Gastrocnemius medialis (tissue), 4 donors: ENCODE results near the gene AKNA. TPM values are rescaled to one million over a fixed set of nuclear protein-coding genes. Genes with fewer than 3 reads are reported as not detected.

Experiments used
- ATAC-seq, 2 donors: fragments of 150-250 bp; one replicate each; pipeline ENCODE4 v1.9.1; 2016
- DNase-seq, 2 donors: peaks; one replicate each; pipeline ENCODE4 v3.0.0-alpha.2; 2019
- H3K27ac ChIP-seq, 4 donors: fragments of 200-600 bp; sonication (generic); 1 replicate in 1 of 4; 2 replicates in 3 of 4; pipeline ENCODE4 v1.5.1; 2016 to 2018; ENCODE audit warnings: mild to moderate bottlenecking in 2 of 4, moderate library complexity in 1 of 4
- H3K27me3 ChIP-seq, 3 donors: fragments of 200-600 bp; sonication (generic) in 2 of 3; 1 replicate in 1 of 3; 2 replicates in 2 of 3; pipeline versions ENCODE4 v1.5.1 to v1.6.0; 2016 to 2019; ENCODE audit warnings: mild to moderate bottlenecking in 1 of 3, moderate library complexity in 1 of 3
- H3K36me3 ChIP-seq, 2 donors: fragments of 200-600 bp; sonication (generic) in 1 of 2; one replicate each; pipeline ENCODE4 v1.5.1; 2017 to 2018
- H3K4me1 ChIP-seq, 2 donors: fragments of 200-600 bp; sonication (generic) in 1 of 2; one replicate each; pipeline ENCODE4 v1.5.1; 2016 to 2017; ENCODE audit warnings: mild to moderate bottlenecking in 2 of 2
- H3K4me3 ChIP-seq, 4 donors: fragments of 200-600 bp; sonication (generic) in 3 of 4; 1 replicate in 1 of 4; 2 replicates in 3 of 4; pipeline ENCODE4 v1.5.1; 2016 to 2019; ENCODE audit warnings: mild to moderate bottlenecking in 2 of 4
- H3K9me3 ChIP-seq, 3 donors: fragments of 200-600 bp; sonication (generic) in 2 of 3; 1 replicate in 1 of 3; 2 replicates in 2 of 3; pipeline ENCODE4 v1.5.1; 2016 to 2019
- POLR2A ChIP-seq, 2 donors: fragments of 450-650 bp; IDR thresholded peaks; one replicate each; pipeline ENCODE4 v1.6.1; 2017; ENCODE audit warnings: antibody characterized with exemption in 2 of 2, mild to moderate bottlenecking in 2 of 2, moderate library complexity in 2 of 2
- in situ Hi-C, 4 donors: fragments of 200-750 bp; cut with MboI; loops; one replicate each; pipeline versions ENCODE4 v1.15.0 to v1.8.0; 2017; ENCODE audit warnings: low sequenced_read_pairs in 4 of 4
- intact Hi-C: fragments of 100-400 bp; cut with DNase I; formaldehyde crosslinking; loops from one replicate; pipeline ENCODE4 v1.15.1; 2023; ENCODE audit warnings: low total_unique reads
- total RNA-seq, 4 donors: library from RNA; depleted of rRNA; stranded (reverse); fragments of >200 nt; gene quantifications; one replicate each; pipeline versions ENCODE4 v1.1.0 to v1.2.3, GENCODE V29; 2016
- TF ChIP-seq, protein P1 (sequence below), 5 experiments: fragments of 450-650 bp in 3 of 5; fragments of 200-600 bp in 2 of 5; sonication (generic) in 2 of 5; IDR thresholded peaks in 4 of 5; conservative IDR thresholded peaks in 1 of 5; 1 replicate in 4 of 5; 2 replicates in 1 of 5; pipeline ENCODE4 v1.5.1; 2016 to 2019; ENCODE audit warnings: antibody characterized with exemption in 5 of 5, mild to moderate bottlenecking in 3 of 5, moderate library complexity in 3 of 5

The AKNA gene
- total RNA-seq, 4 donors from 2014 or later: 2.8 to 5.7 (median 3.8) TPM

DNA sequence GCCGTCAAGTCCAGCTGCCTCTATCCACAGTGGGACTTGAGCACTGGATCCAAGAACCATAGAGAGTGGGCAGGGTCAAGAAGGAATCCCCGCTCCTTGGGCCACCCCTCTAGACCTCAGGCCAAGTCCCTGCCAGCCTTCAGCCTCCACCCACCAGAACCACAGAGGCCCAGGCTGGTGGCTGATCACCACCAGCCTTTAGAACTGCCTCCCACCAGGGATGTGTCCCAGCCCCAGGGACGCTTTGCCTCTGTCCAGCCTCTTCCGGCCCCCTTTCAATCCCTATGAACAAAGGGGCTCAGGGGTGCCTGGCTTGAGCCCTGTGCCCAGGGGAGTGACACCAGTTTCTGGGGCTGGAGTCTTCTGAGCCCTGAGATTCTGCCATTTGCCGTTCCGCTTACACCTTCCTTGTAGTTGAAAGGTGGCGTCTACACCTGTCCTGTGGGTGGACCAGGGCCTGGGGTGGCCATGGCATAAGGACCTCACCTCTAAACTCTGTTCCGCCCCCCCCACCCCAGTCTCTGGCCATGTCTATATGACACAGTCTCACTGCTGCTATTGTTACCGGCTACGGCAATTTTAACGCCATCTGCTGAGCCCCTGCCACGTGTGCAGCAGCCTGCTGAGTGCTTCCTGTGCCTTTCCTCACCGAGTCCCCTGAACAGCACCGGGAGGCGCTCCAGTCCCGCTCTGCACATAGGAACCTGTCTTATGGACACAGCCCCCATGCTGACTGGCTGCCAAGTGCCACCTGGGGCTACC lies 100.6 kb downstream of the AKNA start:
- Histone ChIP-seq H3K4me3 (no peak overlapping the region), H3K9me3 (no peaks in the 10 kb centered on the region), H3K27ac (no peak overlapping the region), H3K4me1 (no peaks in the 10 kb centered on the region), H3K27me3 (no peaks in the 10 kb centered on the region), H3K36me3 (no peaks in the 10 kb centered on the region)
- ATAC-seq: no peak
- peak in 1 of 2 donors; percentile 7 for DNase-seq
- TF ChIP-seq, protein P1, sequence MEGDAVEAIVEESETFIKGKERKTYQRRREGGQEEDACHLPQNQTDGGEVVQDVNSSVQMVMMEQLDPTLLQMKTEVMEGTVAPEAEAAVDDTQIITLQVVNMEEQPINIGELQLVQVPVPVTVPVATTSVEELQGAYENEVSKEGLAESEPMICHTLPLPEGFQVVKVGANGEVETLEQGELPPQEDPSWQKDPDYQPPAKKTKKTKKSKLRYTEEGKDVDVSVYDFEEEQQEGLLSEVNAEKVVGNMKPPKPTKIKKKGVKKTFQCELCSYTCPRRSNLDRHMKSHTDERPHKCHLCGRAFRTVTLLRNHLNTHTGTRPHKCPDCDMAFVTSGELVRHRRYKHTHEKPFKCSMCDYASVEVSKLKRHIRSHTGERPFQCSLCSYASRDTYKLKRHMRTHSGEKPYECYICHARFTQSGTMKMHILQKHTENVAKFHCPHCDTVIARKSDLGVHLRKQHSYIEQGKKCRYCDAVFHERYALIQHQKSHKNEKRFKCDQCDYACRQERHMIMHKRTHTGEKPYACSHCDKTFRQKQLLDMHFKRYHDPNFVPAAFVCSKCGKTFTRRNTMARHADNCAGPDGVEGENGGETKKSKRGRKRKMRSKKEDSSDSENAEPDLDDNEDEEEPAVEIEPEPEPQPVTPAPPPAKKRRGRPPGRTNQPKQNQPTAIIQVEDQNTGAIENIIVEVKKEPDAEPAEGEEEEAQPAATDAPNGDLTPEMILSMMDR (IDR thresholded peaks at IDR 0.05 in 4 of 5, conservative IDR thresholded peaks at IDR 0.05 in 1 of 5): no peak
- TF ChIP-seq POLR2A (IDR thresholded peaks at IDR 0.05): no peak
- in situ Hi-C loops (loop anchor here in 3 of 4 donors (5.0 to 25.0 kb wide), 5 partner anchors 122 to 475 kb away; partner anchors contain the start of gene COL27A1 (in 1 of the 3)), intact Hi-C loops (no loop called here)

DNA sequence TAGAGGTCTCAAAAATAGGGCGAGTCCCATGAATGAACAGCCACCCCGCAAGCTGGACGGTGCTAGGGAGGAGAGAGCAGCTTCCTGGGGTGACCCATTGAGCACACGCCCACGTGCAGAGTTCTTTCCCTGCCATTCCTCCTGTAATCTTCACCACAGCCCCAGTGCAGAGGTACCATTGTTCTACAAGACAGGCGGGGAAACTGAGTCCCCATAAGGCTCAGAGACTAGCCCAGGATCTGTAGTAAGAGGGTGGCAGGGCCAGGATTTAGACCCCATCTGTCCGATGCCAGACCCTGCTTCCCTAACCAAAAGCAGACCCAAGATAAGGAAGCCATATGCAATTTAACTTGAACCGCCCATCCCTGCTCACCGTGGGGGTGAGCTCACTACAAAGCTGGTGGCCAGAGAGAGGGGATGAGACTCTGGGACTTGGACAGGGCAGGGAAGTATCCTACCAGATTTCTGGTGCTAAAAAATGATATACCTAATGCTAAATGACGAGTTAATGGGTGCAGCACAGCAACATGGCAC lies 101.6 kb downstream of the AKNA start:
- in situ Hi-C loops: loop anchor here in 3 of 4 donors (5.0 to 25.0 kb wide), 5 partner anchors 121 to 474 kb away; partner anchors contain the start of gene COL27A1 (in 1 of the 3)
- no peak for ATAC-seq
- intact Hi-C loops: no loop called here
- Histone ChIP-seq H3K9me3 (no peaks in the 10 kb centered on the region), H3K27me3 (no peaks in the 10 kb centered on the region), H3K36me3 (no peaks in the 10 kb centered on the region), H3K4me3 (no peak overlapping the region), H3K4me1 (no peaks in the 10 kb centered on the region), H3K27ac (no peak overlapping the region)
- DNase-seq: peak in 1 of 2 donors; percentile 1
- TF ChIP-seq POLR2A (IDR thresholded peaks at IDR 0.05): no peak
- TF ChIP-seq, protein P1 (IDR thresholded peaks at IDR 0.05 in 4 of 5, conservative IDR thresholded peaks at IDR 0.05 in 1 of 5): no peak

DNA sequence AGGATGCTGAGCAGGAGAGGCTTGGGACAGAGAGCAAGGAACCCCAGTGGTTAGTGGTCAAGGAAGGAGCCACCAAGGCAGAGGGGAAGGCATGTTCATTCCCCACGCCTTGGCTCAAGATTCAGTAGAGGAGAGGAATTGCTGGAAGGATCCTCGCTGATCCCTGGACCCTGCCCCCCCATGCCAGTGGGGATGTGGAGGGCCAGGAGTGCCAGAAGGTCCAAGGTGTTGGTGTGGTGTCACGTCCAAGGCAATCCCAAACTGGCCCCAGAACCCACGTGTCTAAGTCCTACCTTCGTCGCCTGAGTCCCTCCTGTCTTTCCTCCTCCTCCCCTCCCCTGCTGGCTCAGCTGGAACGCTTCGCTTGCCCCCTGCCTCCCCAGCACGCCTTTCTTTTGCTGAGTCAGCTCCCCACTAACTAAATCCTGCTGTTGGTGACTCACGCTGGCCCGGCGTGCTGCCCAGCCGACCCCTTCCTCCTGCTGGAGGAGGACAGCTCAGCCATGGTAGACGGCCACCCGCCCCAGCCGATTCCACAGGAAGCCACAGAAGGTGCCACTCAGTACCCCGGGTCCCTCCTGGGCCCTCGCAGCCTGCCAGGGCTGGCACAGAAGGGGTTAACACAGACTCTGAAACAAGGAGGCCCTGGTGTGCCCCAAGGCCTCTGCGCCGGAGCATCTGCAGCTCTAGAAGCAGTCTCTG lies 102.5 kb downstream of the AKNA start:
- TF ChIP-seq, protein P1 (IDR thresholded peaks at IDR 0.05 in 4 of 5, conservative IDR thresholded peaks at IDR 0.05 in 1 of 5): no peak
- TF ChIP-seq POLR2A (IDR thresholded peaks at IDR 0.05): no peak
- intact Hi-C loops (no loop called here), in situ Hi-C loops (loop anchor here in 3 of 4 donors (5.0 to 25.0 kb wide), 5 partner anchors 121 to 473 kb away; partner anchors contain the start of gene COL27A1 (in 1 of the 3))
- no peaks in the 10 kb centered on the region for H3K9me3 ChIP-seq
- DNase-seq: peak in 1 of 2 donors; percentile 6
- H3K27me3 ChIP-seq: no peaks in the 10 kb centered on the region
- no peak for ATAC-seq
- no peak overlapping the region for H3K27ac ChIP-seq
- H3K4me1 ChIP-seq: no peaks in the 10 kb centered on the region
- H3K4me3 ChIP-seq: no peak overlapping the region
- H3K36me3 ChIP-seq: no peaks in the 10 kb centered on the region

DNA sequence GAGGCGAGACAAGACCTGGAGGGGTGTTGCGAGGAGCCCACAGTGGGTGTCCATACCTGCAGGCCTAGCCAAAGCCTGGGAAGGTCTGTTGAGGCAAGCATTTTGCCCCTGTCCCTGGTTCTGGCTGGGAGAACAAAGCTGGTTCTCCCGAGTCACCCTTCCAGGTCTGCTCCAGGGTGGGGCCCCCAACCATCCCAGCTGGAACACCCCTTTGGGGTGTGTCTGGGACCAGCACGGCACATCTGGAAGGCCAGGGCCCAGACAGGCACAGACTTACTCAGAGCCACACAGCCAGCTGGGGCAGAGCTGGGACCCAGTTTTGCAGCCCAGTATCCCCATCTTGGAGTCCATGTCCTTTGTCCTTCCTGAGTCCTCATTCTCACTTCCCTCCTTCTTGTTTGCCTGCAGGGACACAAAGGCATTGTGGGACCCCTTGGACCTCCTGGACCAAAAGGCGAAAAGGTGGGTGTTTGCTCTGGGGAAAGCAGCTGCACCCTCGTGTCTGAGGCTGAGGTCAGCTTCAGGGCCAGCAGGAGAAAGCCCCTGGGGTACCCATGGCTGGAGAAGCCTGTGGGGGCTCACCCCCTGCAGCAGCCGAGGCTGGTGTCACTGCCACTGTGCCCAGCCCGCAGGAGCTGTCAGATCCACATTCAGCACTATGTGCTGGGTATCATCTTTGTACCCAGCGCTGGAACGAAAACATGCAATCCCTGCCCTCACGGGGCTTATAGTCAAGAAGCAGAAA lies 103.3 kb downstream of the AKNA start:
- DNase-seq (peak in 1 of 2 donors; percentile 2), ATAC-seq (no peak)
- H3K9me3 ChIP-seq: no peaks in the 10 kb centered on the region
- no peaks in the 10 kb centered on the region for H3K27me3 ChIP-seq
- in situ Hi-C loops (loop anchor here in 3 of 4 donors (5.0 to 25.0 kb wide), 5 partner anchors 120 to 472 kb away; partner anchors contain the start of gene COL27A1 (in 1 of the 3)), intact Hi-C loops (no loop called here)
- no peak overlapping the region for H3K27ac ChIP-seq
- TF ChIP-seq, protein P1 (IDR thresholded peaks at IDR 0.05 in 4 of 5, conservative IDR thresholded peaks at IDR 0.05 in 1 of 5): no peak
- no peak for TF ChIP-seq POLR2A (IDR thresholded peaks at IDR 0.05)
- no peak overlapping the region for H3K4me3 ChIP-seq
- no peaks in the 10 kb centered on the region for H3K36me3 ChIP-seq
- no peaks in the 10 kb centered on the region for H3K4me1 ChIP-seq
